Non-pigmented ciliary epithelial cell (primary cell): ENCODE results near the gene IKBIP.
A peak's percentile ranks its signal among the peaks of the same experiment; 100 is the strongest.
"Not testable (repeated sequence)": the region's sequence is repeated elsewhere in the genome, so short reads cannot be mapped to it uniquely, and the experiment has no call there.

Experiments
- DNase-seq: peaks from one replicate; pipeline ENCODE4 v3.0.0-alpha.2; 2010; ENCODE audit warnings: low read depth

IKBIP gene

GRCh38 chr12:98637068-98637467, 7.5 kb downstream of the IKBIP start:
- DNase-seq, result no peak

GRCh38 chr12:98635657-98636323, 8.8 kb downstream of the IKBIP start:
- DNase-seq, result peak; percentile 64

GRCh38 chr12:98618952-98619351, 25.6 kb downstream of the IKBIP start:
- no peak for DNase-seq

- DNase-seq, result no peak
Measured at GRCh38 chr12:98612696-98613334, 31.8 kb downstream of the IKBIP start.

GRCh38 chr12:98610596-98610995, 34.0 kb downstream of the IKBIP start:
- DNase-seq, result no peak

GRCh38 chr12:98606359-98606988, 38.1 kb downstream of the IKBIP start:
- no peak for DNase-seq

- DNase-seq, result no peak
Measured at GRCh38 chr12:98601924-98602323, 42.7 kb downstream of the IKBIP start.

- DNase-seq, result not testable (repeated sequence)
Measured at GRCh38 chr12:98597313-98597712, 47.3 kb downstream of the IKBIP start.

GRCh38 chr12:98595243-98595988, 49.2 kb downstream of the IKBIP start:
- DNase-seq, result no peak

- DNase-seq, result no peak
Measured at GRCh38 chr12:98594050-98594835, 50.3 kb downstream of the IKBIP start.

GRCh38 chr12:98593351-98594049, 51.1 kb downstream of the IKBIP start, which contains the start of gene SLC25A3:
SLC25A3 (plus strand) TSS chr12:98593686; CDS start chr12:98593979, 293 bp downstream.
- peak; percentile 95 for DNase-seq

GRCh38 chr12:98592825-98593322, 51.7 kb downstream of the IKBIP start:
- no peak for DNase-seq

GRCh38 chr12:98591209-98591608, 53.4 kb downstream of the IKBIP start:
- no peak for DNase-seq

- no peak for DNase-seq
Measured at GRCh38 chr12:98587084-98587483, 57.5 kb downstream of the IKBIP start.

- DNase-seq, result no peak
Measured at GRCh38 chr12:98582093-98582492, 62.5 kb downstream of the IKBIP start.

GRCh38 chr12:98581101-98581500, 63.5 kb downstream of the IKBIP start:
- no peak for DNase-seq

GRCh38 chr12:98580695-98581094, 63.9 kb downstream of the IKBIP start:
- DNase-seq, result no peak

- no peak for DNase-seq
Measured at GRCh38 chr12:98579835-98580234, 64.8 kb downstream of the IKBIP start.

- DNase-seq, result no peak
Measured at GRCh38 chr12:98579347-98579746, 65.2 kb downstream of the IKBIP start.

- DNase-seq, result no peak
Measured at GRCh38 chr12:98578821-98579220, 65.8 kb downstream of the IKBIP start.

- DNase-seq, result no peak
Measured at GRCh38 chr12:98578392-98578791, 66.2 kb downstream of the IKBIP start.
